Activated T-cell treated with anti-CD3 and anti-CD28 coated beads for 1 hour (primary cell): ENCODE results near the gene GARNL3.

ENCODE experiments used
- DNase-seq: peaks from one replicate; pipeline ENCODE4 v3.0.0-alpha.2; 2020; ENCODE audit warnings: low read depth

GARNL3 gene

GRCh38 chr9:127386981-127387380, 122.4 kb downstream of the GARNL3 start:
- DNase-seq = no peak

- DNase-seq = peak; percentile 64
These were observed 123.7 kb downstream of the GARNL3 start for GRCh38 chr9:127388037-127388855.

GRCh38 chr9:127388856-127389238, 124.3 kb downstream of the GARNL3 start:
- no peak for DNase-seq

GRCh38 chr9:127389381-127390247, 125.0 kb downstream of the GARNL3 start:
- DNase-seq = no peak

- DNase-seq = no peak
These were observed 125.6 kb downstream of the GARNL3 start for GRCh38 chr9:127390248-127390545.

GRCh38 chr9:127390563-127390962, 126.0 kb downstream of the GARNL3 start:
- no peak for DNase-seq

GRCh38 chr9:127392166-127392565, 127.6 kb downstream of the GARNL3 start:
- DNase-seq = no peak

GRCh38 chr9:127392976-127393375, 128.4 kb downstream of the GARNL3 start:
- no peak for DNase-seq

GRCh38 chr9:127393645-127394044, 129.1 kb downstream of the GARNL3 start:
- no peak for DNase-seq

GRCh38 chr9:127395497-127396252, 131.1 kb downstream of the GARNL3 start:
- no peak for DNase-seq

GRCh38 chr9:127396253-127396807, 131.8 kb downstream of the GARNL3 start:
- no peak for DNase-seq

GRCh38 chr9:127396808-127397645, 132.5 kb downstream of the GARNL3 start, which contains the start of gene SLC2A8:
TSS of gene SLC2A8 (plus strand) at chr9:127397169. CDS start at chr9:127397231, 62 bp downstream.
- peak; percentile 66 for DNase-seq

- DNase-seq = peak; percentile 18
These were observed 133.2 kb downstream of the GARNL3 start for GRCh38 chr9:127397646-127398274.

GRCh38 chr9:127398275-127398647, 133.7 kb downstream of the GARNL3 start:
- no peak for DNase-seq

GRCh38 chr9:127398715-127399400, 134.3 kb downstream of the GARNL3 start:
- DNase-seq = no peak

GRCh38 chr9:127399736-127400269, 135.2 kb downstream of the GARNL3 start:
- no peak for DNase-seq

- no peak for DNase-seq
These were observed 138.0 kb downstream of the GARNL3 start for GRCh38 chr9:127402401-127403090.

GRCh38 chr9:127403507-127404192, 139.1 kb downstream of the GARNL3 start:
- no peak for DNase-seq

GRCh38 chr9:127404631-127405030, 140.1 kb downstream of the GARNL3 start:
- no peak for DNase-seq
